Bladder microvascular endothelial cell (primary cell): ENCODE results near the gene HCN3. TPM values are rescaled to one million over a fixed set of nuclear protein-coding genes. Genes with fewer than 3 reads are reported as not detected.

Source experiments
- total RNA-seq: library from RNA; depleted of rRNA; stranded (reverse); fragments of >200 nt; gene quantifications from 2 replicates; pipeline ENCODE4 v1.2.3, GENCODE V29; 2014

HCN3 gene
- 0.32 and 1.0 TPM in 2 replicates for total RNA-seq

GRCh38 chr1:155277070-155277901 is at the start of gene HCN3:
TSS of gene HCN3 (plus strand) at chr1:155277463. CDS start at chr1:155277591, 128 bp downstream.

GRCh38 chr1:155255243-155256007 is 21.8 kb upstream of the HCN3 start, which contains the start of gene ENTREP3:
TSS of gene ENTREP3 (minus strand) at chr1:155255483. CDS start at chr1:155254877, 606 bp downstream.

GRCh38 chr1:155261852-155262673 is 15.2 kb upstream of the HCN3 start, which contains the start of gene SCAMP3:
TSS of gene SCAMP3 (minus strand) at chr1:155262360. CDS start at chr1:155262151, 209 bp downstream.

GRCh38 chr1:155273343-155274245 is 3.7 kb upstream of the HCN3 start, which contains the start of gene CLK2:
TSS of gene CLK2 (minus strand) at chr1:155273504. CDS start at chr1:155270977, 2,527 bp downstream.

GRCh38 chr1:155301342-155301841 is 24.1 kb downstream of the HCN3 start, which contains the start of gene PKLR:
TSS of gene PKLR (minus strand) at chr1:155301438. CDS start at chr1:155301395, 43 bp downstream.

GRCh38 chr1:155308493-155309422 is 31.5 kb downstream of the HCN3 start, which contains the start of gene FDPS:
TSS of gene FDPS (plus strand) at chr1:155308866. CDS start at chr1:155309790, 924 bp downstream.

GRCh38 chr1:155320661-155321617 is 43.7 kb downstream of the HCN3 start, which contains the start of gene RUSC1:
TSS of gene RUSC1 (plus strand) at chr1:155320894. CDS start at chr1:155321774, 880 bp downstream.

Other genes with a start within 250 kb of the HCN3 start
- gene DCST2, start 243.7 kb upstream of the HCN3 start, total RNA-seq: under 0.01 and 0.13 TPM in 2 replicates
- not detected in 2 replicates for gene DCST1, start 243.6 kb upstream of the HCN3 start, total RNA-seq
- gene ADAM15, start 226.1 kb upstream of the HCN3 start, total RNA-seq: 241 and 324 TPM in 2 replicates
- 4.2 and 13.6 TPM in 2 replicates for gene EFNA4, start 213.7 kb upstream of the HCN3 start, total RNA-seq
- 1.3 and 1.8 TPM in 2 replicates for gene EFNA3, start 198.6 kb upstream of the HCN3 start, total RNA-seq
- gene EFNA1, start 149.6 kb upstream of the HCN3 start, total RNA-seq: 99.7 and 161 TPM in 2 replicates
- gene SLC50A1, start 141.6 kb upstream of the HCN3 start, total RNA-seq: 22.8 and 26.1 TPM in 2 replicates
- 20.9 and 56.7 TPM in 2 replicates for gene DPM3, start 136.9 kb upstream of the HCN3 start, total RNA-seq
- gene KRTCAP2, start 104.2 kb upstream of the HCN3 start, total RNA-seq: 96.2 and 98.4 TPM in 2 replicates
- gene TRIM46, start 103.6 kb upstream of the HCN3 start, total RNA-seq: 1.6 and 4.5 TPM in 2 replicates
- 9.4 and 18.5 TPM in 2 replicates for gene THBS3, start 69.6 kb upstream of the HCN3 start, total RNA-seq
- 30.3 and 31.6 TPM in 2 replicates for gene MTX1, start 68.8 kb upstream of the HCN3 start, total RNA-seq
- 3.4 and 7.2 TPM in 2 replicates for gene ENTREP3, start 22.0 kb upstream of the HCN3 start, total RNA-seq
- gene SCAMP3, start 15.1 kb upstream of the HCN3 start, total RNA-seq: 27.2 and 45.4 TPM in 2 replicates
- gene CLK2, start 4.0 kb upstream of the HCN3 start, total RNA-seq: 15.5 and 45.7 TPM in 2 replicates
- gene PKLR, start 24.0 kb downstream of the HCN3 start, total RNA-seq: 0.06 TPM in 1 of 2 replicates, not detected in the other
- gene FDPS, start 31.4 kb downstream of the HCN3 start, total RNA-seq: 337 and 454 TPM in 2 replicates
- gene RUSC1, start 43.4 kb downstream of the HCN3 start, total RNA-seq: 11.3 and 12.4 TPM in 2 replicates